Measurements from ENCODE around the gene GPC6. TPM values are rescaled to one million over a fixed set of nuclear protein-coding genes. Genes with fewer than 3 reads are reported as not detected.
"Not testable (repeated sequence)": the region's sequence is repeated elsewhere in the genome, so short reads cannot be mapped to it uniquely, and the experiment has no call there.

GPC6 gene
- total and polyA plus RNA-seq, 12 donors: 0.15 to 5.4 (median 2.5) TPM

DNA sequence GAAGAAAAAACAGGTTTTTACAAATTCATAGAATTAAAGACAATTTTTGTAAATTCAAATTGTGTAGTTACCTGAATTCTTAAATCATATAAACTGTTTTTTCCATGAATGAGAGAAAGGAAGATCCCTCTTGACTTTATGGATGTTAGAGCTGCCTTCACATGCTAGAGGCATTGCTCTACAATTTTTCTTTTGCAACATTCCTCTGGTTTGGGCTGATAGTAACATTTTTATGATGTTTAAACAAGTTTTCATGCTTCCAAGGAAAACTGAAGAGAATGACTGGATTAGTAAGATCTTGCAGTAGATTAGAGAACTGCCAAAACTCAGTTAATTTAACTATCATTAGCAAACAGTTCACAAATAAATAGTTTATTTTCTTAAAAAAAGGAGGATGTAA lies 250.6 kb downstream of the GPC6 start:
- DNase-seq: no peak

DNA sequence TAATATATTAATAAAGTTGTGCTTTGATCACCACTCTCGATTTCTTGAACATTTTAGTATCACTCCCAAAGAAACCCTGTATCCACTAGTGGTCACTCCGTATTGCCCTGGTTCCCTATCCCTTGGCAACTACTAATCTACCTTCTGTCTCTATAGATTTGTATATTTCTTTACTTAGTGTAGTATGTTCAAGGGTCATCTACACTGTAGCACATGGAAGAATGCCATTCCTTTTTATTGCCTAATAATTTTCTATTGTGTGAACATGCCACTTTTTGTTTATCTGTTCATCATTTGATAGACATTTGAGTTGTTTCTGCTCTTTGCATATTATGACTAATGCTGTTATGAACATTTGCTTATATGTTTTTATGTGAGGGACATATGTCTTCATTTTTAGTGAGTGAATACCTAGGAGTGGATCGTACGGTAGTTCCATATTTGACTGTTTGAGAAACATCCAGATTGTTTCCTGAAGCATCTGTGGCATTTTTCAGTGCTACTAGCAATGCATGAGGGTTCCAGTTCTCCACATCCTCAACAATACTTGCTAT lies 254.0 kb downstream of the GPC6 start:
- ATAC-seq (no peak), DNase-seq (no peak)
- H3K9me3 ChIP-seq: no peaks in the 10 kb centered on the region
- no peak overlapping the region for H3K4me3 ChIP-seq
- H3K36me3 ChIP-seq: no peaks in the 10 kb centered on the region
- no peaks in the 10 kb centered on the region for H3K4me1 ChIP-seq
- TF ChIP-seq, protein P1, sequence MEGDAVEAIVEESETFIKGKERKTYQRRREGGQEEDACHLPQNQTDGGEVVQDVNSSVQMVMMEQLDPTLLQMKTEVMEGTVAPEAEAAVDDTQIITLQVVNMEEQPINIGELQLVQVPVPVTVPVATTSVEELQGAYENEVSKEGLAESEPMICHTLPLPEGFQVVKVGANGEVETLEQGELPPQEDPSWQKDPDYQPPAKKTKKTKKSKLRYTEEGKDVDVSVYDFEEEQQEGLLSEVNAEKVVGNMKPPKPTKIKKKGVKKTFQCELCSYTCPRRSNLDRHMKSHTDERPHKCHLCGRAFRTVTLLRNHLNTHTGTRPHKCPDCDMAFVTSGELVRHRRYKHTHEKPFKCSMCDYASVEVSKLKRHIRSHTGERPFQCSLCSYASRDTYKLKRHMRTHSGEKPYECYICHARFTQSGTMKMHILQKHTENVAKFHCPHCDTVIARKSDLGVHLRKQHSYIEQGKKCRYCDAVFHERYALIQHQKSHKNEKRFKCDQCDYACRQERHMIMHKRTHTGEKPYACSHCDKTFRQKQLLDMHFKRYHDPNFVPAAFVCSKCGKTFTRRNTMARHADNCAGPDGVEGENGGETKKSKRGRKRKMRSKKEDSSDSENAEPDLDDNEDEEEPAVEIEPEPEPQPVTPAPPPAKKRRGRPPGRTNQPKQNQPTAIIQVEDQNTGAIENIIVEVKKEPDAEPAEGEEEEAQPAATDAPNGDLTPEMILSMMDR (IDR thresholded peaks at IDR 0.05): no peak
- H3K27ac ChIP-seq: no peak overlapping the region
- intact Hi-C loops (cut with DNase I): no loop called here
- H3K27me3 ChIP-seq: no peaks in the 10 kb centered on the region
- WGBS, 2 donors: 86 to 90% methylated on average over 4 of the region's 4 CpGs

More for the DNA sequence above, 250.6 kb downstream of the GPC6 start:
- no peak for ATAC-seq
- Histone ChIP-seq H3K27me3 (no peaks in the 10 kb centered on the region), H3K4me1 (no peaks in the 10 kb centered on the region), H3K27ac (no peak overlapping the region), H3K9me3 (peaks cover 0 to 16% (median 0%) of the 10 kb centered on the region in 11 donors), H3K36me3 (no peaks in the 10 kb centered on the region), H3K4me3 (no peak overlapping the region)
- TF ChIP-seq, protein P1 (IDR thresholded peaks at IDR 0.05): no peak
- intact Hi-C loops (cut with DNase I): no loop called here

DNA sequence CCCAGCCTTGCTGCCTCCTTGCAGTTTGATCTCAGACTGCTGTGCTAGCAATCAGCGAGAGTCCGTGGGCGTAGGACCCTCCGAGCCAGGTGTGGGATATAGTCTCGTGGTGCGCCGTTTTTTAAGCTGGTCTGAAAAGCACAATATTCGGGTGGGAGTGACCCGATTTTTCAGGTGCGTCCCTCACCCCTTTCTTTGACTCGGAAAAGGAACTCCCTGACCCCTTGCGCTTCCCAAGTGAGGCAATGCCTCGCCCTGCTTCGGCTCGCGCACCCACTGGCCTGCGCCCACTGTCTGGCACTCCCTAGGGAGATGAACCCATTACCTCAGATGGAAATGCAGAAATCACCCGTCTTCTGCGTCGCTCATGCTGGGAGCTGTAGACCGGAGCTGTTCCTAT lies 269.5 kb downstream of the GPC6 start:
- H3K36me3 ChIP-seq; intact Hi-C loops (cut with DNase I); DNase-seq; H3K27ac ChIP-seq; H3K4me1 ChIP-seq; ATAC-seq; H3K27me3 ChIP-seq; H3K9me3 ChIP-seq; H3K4me3 ChIP-seq: not testable (repeated sequence)
- WGBS, 2 donors: 84 to 87% methylated on average over 21 of the region's 21 CpGs

DNA sequence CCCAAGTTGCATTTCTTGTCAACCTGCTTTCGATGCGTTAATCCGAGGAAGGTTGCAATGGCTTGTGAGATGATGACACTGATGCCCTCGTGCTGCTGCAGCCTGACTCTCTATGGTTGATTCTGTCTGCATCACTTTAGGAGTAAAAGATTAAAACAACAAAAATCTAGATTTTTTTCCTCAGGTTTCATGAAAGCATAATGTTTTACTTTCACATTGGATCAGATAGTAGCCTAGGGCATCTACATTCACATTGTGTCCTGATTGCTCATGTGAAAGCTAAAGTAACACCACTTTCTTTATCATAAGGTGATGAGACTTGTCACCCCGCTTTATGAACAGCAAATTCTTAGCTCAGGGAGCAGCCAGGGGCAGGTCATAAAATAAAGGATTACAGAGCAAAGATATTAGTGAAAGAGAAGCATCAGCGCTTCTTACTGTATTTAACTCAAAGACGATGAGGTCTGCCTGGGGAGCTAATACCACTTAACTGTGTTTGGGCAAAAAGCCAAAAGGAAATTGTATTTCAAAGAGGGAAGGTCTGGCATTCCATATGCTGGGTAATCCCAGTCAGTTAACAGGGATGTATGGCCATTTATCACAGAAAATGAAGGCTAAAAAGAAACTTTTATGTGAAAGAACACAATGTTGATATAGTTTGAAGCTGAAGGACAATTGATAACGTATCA lies 270.5 kb downstream of the GPC6 start:
- intact Hi-C loops (cut with DNase I): no loop called here
- ATAC-seq (no peak), DNase-seq (no peak)
- Histone ChIP-seq H3K27me3 (peaks cover 0 to 5% (median 0%) of the 10 kb centered on the region in 7 donors), H3K4me1 (no peaks in the 10 kb centered on the region), H3K9me3 (peaks cover 0 to 8% (median 0%) of the 10 kb centered on the region in 11 donors), H3K4me3 (no peak overlapping the region), H3K36me3 (no peaks in the 10 kb centered on the region), H3K27ac (no peak overlapping the region)
- WGBS, 2 donors: 70 to 73% methylated on average over 8 of the region's 8 CpGs
- TF ChIP-seq, protein P1 (IDR thresholded peaks at IDR 0.05): no peak

DNA sequence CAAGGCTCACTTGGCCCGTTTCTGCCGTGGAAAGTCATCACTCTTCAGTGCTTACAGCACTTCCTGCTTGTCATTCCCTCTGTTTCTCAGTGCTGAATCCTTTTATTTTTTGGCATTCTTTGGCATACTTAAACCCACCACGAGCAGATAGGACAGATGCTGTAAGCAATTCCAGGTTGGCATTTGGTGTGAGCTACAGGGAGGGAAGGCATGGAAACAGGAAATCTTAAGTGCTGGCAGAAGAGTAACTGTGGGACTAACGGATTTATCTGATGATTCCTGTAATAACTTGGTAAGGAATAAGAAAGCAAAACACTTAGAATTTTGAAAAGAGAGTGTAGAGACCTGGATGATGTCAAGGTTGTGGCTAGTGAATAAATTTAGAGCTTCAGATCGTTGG lies 273.4 kb downstream of the GPC6 start:
- no peaks in the 10 kb centered on the region for H3K4me1 ChIP-seq
- H3K36me3 ChIP-seq: no peaks in the 10 kb centered on the region
- ATAC-seq (no peak), DNase-seq (no peak)
- 36 to 44% methylated on average over 5 of the region's 5 CpGs for WGBS, 2 donors
- TF ChIP-seq, protein P1 (IDR thresholded peaks at IDR 0.05): no peak
- H3K27ac ChIP-seq: no peak overlapping the region
- no peak overlapping the region for H3K4me3 ChIP-seq
- peaks cover 0 to 5% (median 0%) of the 10 kb centered on the region in 7 donors for H3K27me3 ChIP-seq
- H3K9me3 ChIP-seq: peaks cover 0 to 5% (median 0%) of the 10 kb centered on the region in 11 donors
- intact Hi-C loops (cut with DNase I): no loop called here

All from heart right ventricle (tissue), 16 donors.